GM18520 (cell line): ENCODE measurements around the gene TMEM260.
"Not testable (repeated sequence)": the region's sequence is repeated elsewhere in the genome, so short reads cannot be mapped to it uniquely, and the experiment has no call there.

Experiments
- ATAC-seq: cut with Tn5 transposase; IDR thresholded peaks from one replicate; pipeline ENCODE4 v1.9.1; 2021; ENCODE audit not compliant: unreplicated experiment

Gene TMEM260

DNA sequence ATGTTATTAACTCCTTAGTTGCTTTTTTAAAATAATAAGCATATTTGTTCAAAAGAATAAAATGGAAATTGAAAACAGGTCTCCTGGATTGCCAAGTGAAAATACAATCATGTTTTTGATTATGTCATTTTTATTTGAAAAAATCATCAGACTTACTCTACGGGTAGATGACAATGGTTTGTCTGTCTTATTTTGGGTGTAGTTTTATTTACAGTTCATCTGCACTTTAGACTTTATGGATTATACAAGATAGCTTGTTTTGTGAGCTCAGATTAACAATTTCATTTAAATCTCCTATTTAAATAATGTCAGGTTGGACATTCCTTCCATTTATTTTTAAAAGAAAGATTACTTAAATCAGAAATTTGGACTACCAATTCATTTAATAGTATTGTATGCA is 14.8 kb downstream of the TMEM260 start:
- ATAC-seq, result no peak

DNA sequence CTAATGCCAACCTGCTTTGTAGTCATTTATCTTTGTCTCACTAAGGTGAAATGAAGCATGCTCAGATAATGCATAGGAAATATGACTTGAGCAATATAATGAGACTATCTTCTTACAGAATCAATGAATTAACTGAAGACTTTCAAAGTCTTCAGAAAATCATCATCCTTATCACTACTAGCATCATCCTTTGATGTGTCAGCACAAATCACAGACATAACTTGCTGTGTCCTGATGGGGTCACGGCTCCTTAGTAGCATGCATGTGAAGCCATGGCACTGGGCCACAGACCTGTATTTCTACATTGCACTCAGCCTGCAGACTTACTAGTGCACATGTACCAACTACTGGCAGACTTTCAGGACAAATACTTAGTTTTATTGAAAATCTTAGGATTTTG is 18.9 kb downstream of the TMEM260 start:
- no peak for ATAC-seq

- no peak for ATAC-seq
Observed at GRCh38 chr14:56603648-56604047, 24.1 kb downstream of the TMEM260 start.

DNA sequence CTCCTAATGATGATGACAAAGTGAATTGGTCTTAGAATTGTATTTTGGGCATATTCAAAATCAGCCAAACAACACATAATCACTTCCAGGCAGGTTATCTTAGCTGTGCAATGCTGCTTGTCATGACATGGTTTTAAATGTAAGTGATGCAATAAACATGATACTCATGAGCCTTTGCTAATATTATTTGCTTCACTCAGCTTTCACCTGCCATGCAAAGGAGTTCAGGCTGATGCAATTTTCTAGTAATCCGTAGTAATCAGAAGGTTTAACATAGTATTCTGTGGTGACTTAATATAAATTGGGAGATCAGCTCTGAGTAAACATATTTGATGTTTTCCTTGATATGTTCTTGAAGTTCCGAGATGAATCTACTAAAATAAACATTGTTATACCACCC is 29.1 kb downstream of the TMEM260 start:
- no peak for ATAC-seq

DNA sequence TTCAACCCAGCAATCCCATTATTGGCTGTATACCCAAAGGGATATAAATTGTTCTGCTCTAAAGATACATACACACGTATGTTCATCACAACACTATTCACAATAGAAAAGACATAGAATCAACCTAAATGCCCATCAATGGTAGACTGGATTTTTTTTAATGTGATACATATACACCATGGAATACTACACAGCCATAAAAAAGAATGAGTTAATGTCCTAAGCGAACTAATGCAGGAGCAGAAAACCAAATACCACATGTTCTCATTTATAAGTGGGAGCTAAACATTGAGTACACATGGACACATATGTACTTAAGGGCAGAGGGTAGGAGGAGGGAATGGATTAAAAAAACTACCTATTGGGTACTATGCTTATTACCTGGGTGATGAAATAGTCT is 32.1 kb downstream of the TMEM260 start:
- not testable (repeated sequence) for ATAC-seq

- ATAC-seq, result no peak
Observed at GRCh38 chr14:56617084-56617483, 37.5 kb downstream of the TMEM260 start.

- ATAC-seq, result no peak
Observed at GRCh38 chr14:56630707-56631106, 51.1 kb downstream of the TMEM260 start.

DNA sequence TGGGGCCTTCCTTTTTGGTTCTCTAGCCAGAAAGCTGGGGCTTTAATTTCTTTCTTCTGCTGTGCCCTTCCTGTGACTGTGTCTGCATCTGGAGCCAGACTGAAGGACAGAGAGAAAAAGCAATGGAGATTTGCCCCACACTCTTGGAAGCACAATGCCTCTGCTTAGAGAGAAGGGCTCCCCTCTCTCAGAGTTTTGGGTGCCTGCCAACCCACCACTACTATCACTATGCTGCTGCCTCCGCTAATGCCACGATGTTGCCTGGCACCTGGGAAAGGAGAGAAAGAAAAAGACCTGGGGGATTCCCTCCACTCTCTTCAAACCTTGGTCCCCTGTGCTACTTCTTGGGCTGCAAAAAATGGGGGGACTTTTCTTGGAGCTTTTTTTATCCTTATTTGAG is 52.6 kb downstream of the TMEM260 start:
- no peak for ATAC-seq

- no peak for ATAC-seq
Observed at GRCh38 chr14:56633544-56633943, 53.9 kb downstream of the TMEM260 start.

DNA sequence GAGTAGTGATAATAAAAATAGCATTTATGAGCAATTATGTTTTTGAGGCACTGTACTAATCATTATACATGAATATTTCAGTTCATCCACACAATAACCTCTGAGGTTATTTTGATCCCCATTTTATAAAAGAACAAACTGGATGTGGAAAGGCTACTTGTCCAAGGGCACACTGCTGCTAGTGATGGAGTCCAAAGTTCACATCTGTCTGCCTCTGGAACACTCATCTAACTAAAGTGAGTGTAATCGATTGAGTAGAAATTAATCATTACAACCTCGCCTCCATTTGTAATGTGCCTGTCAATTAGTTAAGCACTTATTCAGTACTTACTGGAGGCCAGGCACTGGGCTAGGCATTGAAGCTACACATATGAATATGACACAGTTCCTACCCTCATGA is 55.4 kb downstream of the TMEM260 start:
- ATAC-seq, result no peak

- no peak for ATAC-seq
Observed at GRCh38 chr14:56647493-56647892, 67.9 kb downstream of the TMEM260 start.

DNA sequence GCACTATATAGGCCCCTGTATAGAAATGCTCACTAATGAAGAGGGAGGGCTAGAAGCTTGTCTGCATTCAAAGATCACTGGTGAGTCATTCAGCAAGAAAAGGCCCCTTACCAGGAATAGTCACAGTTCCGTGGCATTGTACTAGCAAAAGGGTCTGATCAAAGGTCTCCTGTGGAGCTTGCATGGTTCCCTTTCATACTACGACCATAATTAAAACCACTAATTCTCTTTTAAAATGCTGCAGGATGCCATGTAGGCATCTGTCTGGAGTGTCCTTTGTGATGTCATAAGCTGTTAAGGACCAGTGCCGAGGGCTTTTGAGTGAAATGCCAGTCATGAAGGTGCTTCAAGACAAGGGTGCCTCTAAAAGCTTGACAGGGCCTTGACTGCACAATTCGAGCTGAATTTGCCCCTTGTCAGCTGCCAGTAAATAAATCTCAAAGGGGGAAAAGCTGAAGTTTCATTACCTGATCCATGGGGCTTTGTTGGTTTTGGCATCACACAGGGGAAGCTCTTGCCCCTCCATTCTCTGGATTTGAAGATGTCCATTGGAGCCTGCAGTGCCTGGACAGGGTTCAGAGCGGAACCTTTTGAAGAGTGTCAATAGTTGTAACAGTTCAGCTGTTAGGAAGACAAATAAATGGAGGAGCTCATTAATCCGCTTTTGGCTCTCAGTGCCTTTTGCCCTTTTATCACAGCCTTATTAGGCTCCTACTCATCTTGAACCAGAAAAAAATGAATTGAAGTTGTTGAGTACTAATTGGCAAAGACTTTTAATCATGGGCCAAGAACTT is 69.1 kb downstream of the TMEM260 start:
- ATAC-seq, result no peak

DNA sequence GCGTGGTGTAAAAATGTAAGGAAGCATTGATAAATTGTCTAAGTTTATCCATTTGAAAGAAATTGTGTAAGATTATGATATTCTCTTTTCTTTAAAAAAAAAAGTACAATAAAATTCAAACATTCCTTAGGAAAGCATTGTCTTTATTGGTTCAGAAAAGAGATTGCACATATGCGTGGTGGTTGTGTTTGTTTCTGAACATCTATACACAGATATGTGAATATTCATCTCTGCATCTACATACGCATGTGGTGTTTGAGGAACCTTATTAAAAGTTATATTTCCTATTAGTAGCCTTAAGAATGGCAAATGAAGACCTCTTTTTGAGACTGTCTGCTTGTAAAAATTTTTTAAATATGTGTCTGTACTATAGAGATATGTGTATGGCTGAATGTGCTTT is 69.8 kb downstream of the TMEM260 start:
- ATAC-seq, result no peak

DNA sequence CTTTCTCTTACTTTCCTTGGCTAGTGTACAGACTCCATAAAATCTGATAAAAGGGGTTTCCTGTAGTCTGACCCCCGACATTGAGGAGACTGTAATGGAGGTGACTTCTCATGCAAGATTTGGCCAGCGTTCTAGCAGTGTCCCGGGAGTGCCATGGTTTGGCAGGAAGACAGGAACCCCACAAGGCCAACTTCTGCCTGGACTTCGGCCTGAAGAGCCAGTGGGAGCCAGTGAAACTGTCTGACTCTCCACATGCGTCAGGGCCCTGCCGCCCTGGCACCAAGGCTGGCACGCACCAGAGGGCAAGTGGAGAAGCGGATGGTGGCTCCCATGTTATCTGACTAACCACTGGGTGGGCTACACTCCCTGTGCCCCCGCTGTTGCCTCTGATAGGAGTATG is 70.5 kb downstream of the TMEM260 start:
- ATAC-seq, result no peak

DNA sequence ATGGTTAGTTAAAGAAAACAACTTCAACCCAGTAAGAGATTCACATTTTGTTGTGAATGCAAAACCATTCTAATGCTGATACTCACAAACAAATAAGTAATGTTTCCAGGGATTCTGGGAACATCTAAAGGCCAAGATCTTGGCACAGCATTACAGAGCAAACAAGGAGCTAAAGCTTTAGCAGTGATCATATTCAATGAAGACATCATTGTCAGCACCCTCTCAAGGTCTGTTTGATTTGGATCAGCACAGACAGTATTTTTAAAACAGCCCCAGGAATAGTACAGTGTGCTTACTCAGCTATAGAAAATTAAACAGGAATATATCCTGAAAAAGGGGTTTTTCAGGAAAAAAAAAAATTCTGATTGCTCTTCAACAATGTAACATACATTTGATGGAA is 71.4 kb downstream of the TMEM260 start:
- no peak for ATAC-seq

- no peak for ATAC-seq
Observed at GRCh38 chr14:56657604-56658003, 78.0 kb downstream of the TMEM260 start.

DNA sequence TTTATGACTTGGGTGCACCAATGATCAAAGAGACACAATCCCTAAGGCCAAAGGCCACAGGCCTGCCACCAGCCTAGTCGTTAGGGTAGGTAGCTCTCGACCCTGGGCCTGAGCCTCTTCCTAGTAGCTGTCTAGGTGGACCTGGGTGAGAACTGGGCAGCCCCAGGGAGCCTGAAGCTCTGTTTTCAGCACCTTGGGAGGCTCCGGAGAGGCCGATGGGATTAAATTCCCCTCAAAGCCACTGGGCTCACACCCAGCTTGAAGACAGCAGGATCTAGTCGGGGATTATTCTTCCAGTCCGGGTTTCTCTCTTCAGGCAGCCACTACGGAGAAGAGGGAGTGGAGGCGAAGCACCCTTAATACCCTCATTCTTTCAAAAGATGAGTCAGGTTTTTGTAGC is 79.8 kb downstream of the TMEM260 start:
- no peak for ATAC-seq

DNA sequence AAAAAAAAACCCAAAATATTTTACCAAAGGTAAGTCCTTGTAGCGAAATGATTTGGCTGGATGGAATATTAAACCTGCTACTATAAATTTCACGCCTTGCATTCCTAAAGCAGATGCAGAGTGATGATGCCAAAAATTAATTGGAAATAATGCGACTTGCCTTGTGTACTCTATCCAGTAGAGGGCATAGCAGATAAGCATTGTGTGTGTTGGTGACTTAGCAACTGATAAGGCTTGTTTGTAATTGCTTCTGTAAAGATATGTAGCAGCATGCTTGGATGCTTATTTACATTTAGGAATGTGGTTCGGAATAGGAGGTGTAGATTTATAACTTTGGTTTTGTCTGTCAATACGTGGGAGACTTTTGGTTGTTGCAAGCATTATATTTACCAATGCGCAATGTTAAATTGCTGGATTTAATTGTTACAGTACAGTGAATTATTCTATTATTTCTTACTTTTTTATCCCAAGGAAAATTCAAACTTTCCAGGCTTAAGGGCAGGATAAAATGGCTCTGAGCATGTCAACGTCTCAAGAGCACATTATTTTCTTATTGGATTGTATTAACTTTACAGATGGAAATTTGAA is 80.5 kb downstream of the TMEM260 start:
- no peak for ATAC-seq

- ATAC-seq, result no peak
Observed at GRCh38 chr14:56660677-56661389, 81.2 kb downstream of the TMEM260 start.

- no peak for ATAC-seq
Observed at GRCh38 chr14:56661478-56661877, 81.9 kb downstream of the TMEM260 start.

GRCh38 chr14:56664811-56665421 is 85.3 kb downstream of the TMEM260 start:
- no peak for ATAC-seq

- ATAC-seq, result no peak
Observed at GRCh38 chr14:56666294-56666693, 86.7 kb downstream of the TMEM260 start.
